ENCODE data around the gene NMRK2. TPM values are rescaled to one million over a fixed set of nuclear protein-coding genes. Genes with fewer than 3 reads are reported as not detected.

NMRK2 gene
- total and polyA plus RNA-seq, 2 of the 13 experiments (the other 11 are each of a cell fraction or from before 2014, with no cell fraction given) = not detected

- TF ChIP-seq TMF1 (CRISPR knock-in tag; IDR thresholded peaks at IDR 0.05; ENCODE audit: low read depth) = no peak
- no peak for TF ChIP-seq DR1 (CRISPR knock-in tag; IDR thresholded peaks at IDR 0.05)
- no peak for TF ChIP-seq SIX1 (CRISPR knock-in tag; IDR thresholded peaks at IDR 0.05; ENCODE audit: borderline replicate concordance)
- no peak for TF ChIP-seq PRDM10 (CRISPR knock-in tag; IDR thresholded peaks at IDR 0.05; ENCODE audit: low read depth)
- peak; percentile 30; the same call in 1 of the 2 replicates for TF ChIP-seq RFXAP (CRISPR knock-in tag; IDR thresholded peaks at IDR 0.05; ENCODE audit: borderline replicate concordance)
- no peak for TF ChIP-seq ZNF430 (CRISPR knock-in tag; IDR thresholded peaks at IDR 0.05)
- no peak for TF ChIP-seq CERS6 (CRISPR knock-in tag; IDR thresholded peaks at IDR 0.05)
- no peak for TF ChIP-seq TRAFD1 (CRISPR knock-in tag; IDR thresholded peaks at IDR 0.05; ENCODE audit: borderline replicate concordance)
- TF ChIP-seq ZSCAN12 (CRISPR knock-in tag; IDR thresholded peaks at IDR 0.05) = no peak
- no peak for TF ChIP-seq ZNF530 (CRISPR knock-in tag; IDR thresholded peaks at IDR 0.05; ENCODE audit: low read depth)
- TF ChIP-seq ZNF33B (CRISPR knock-in tag; IDR thresholded peaks at IDR 0.05) = peak; percentile 9; the same call in 1 of the 2 replicates
- no peak for TF ChIP-seq ZKSCAN1 (IDR thresholded peaks at IDR 0.05; ENCODE audit: low read length)
- TF ChIP-seq AHDC1 (CRISPR knock-in tag; IDR thresholded peaks at IDR 0.05; ENCODE audit: borderline replicate concordance) = no peak
- peak; percentile 55; the same call in 1 of the 2 replicates for TF ChIP-seq GZF1 (CRISPR knock-in tag; IDR thresholded peaks at IDR 0.05)
Observed at GRCh38 chr19:3970808-3971598, 38.1 kb downstream of the NMRK2 start, which contains the start of gene DAPK3 (continued).
